ENCODE measurements around the gene DLGAP1.

DNA sequence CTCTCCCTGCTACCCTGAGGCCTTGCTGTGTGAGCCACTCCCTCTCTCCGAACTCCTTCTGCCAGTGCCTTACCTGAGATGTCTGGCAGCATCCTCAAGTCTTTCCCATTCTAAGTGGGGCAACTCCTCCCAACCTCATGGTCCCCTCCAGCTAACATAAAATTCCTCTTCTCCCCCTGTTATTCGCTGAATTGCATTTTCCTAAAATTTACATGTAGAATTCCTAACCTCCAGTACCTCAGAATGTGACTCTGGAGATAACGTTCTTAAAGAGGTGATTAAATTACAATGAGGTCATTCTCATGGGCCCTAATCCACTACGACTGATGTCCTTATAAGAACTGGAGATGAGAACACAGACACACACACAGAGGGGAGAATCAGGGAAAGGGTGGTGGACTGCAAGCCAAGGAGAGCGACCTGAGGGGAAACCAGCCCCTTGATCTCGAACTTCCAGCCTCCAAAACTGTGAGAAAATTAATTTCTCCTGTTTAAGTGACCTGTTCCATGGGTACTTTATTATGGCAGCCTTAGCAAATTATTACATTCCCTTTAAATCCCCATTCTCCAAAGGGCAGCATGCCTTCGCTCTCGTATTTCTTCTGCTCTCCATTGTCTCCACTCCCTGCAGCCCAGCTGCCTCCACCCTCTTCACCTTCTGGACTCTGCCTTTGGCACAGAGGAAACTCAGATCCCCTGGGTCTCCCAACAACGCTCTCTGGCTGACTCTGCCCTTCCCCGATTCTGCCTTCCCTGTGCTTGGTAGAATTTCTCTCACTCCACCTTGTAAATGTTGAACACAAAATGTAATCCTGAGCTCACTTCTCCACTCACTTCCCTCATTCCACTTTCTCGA is 934.6 kb downstream of the DLGAP1 start:
- TF ChIP-seq POLR2A (IDR thresholded peaks at IDR 0.05; ENCODE audit: insufficient read depth in 1 of 2, low read depth in 2 of 2, low read length in 2 of 2) (no peak), ZKSCAN5 (CRISPR knock-in tag; IDR thresholded peaks at IDR 0.05) (no peak), DPF2 (CRISPR knock-in tag; IDR thresholded peaks at IDR 0.05; ENCODE audit: borderline replicate concordance, low read depth) (no peak), NFIC (IDR thresholded peaks at IDR 0.05; ENCODE audit: low read length) (no peak), ZNF577 (CRISPR knock-in tag; IDR thresholded peaks at IDR 0.05; ENCODE audit: borderline replicate concordance, low read depth) (no peak)
- TF ChIP-seq, protein P1, sequence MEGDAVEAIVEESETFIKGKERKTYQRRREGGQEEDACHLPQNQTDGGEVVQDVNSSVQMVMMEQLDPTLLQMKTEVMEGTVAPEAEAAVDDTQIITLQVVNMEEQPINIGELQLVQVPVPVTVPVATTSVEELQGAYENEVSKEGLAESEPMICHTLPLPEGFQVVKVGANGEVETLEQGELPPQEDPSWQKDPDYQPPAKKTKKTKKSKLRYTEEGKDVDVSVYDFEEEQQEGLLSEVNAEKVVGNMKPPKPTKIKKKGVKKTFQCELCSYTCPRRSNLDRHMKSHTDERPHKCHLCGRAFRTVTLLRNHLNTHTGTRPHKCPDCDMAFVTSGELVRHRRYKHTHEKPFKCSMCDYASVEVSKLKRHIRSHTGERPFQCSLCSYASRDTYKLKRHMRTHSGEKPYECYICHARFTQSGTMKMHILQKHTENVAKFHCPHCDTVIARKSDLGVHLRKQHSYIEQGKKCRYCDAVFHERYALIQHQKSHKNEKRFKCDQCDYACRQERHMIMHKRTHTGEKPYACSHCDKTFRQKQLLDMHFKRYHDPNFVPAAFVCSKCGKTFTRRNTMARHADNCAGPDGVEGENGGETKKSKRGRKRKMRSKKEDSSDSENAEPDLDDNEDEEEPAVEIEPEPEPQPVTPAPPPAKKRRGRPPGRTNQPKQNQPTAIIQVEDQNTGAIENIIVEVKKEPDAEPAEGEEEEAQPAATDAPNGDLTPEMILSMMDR (CRISPR knock-in tag; IDR thresholded peaks at IDR 0.05), result no peak
- TF ChIP-seq, protein P2, sequence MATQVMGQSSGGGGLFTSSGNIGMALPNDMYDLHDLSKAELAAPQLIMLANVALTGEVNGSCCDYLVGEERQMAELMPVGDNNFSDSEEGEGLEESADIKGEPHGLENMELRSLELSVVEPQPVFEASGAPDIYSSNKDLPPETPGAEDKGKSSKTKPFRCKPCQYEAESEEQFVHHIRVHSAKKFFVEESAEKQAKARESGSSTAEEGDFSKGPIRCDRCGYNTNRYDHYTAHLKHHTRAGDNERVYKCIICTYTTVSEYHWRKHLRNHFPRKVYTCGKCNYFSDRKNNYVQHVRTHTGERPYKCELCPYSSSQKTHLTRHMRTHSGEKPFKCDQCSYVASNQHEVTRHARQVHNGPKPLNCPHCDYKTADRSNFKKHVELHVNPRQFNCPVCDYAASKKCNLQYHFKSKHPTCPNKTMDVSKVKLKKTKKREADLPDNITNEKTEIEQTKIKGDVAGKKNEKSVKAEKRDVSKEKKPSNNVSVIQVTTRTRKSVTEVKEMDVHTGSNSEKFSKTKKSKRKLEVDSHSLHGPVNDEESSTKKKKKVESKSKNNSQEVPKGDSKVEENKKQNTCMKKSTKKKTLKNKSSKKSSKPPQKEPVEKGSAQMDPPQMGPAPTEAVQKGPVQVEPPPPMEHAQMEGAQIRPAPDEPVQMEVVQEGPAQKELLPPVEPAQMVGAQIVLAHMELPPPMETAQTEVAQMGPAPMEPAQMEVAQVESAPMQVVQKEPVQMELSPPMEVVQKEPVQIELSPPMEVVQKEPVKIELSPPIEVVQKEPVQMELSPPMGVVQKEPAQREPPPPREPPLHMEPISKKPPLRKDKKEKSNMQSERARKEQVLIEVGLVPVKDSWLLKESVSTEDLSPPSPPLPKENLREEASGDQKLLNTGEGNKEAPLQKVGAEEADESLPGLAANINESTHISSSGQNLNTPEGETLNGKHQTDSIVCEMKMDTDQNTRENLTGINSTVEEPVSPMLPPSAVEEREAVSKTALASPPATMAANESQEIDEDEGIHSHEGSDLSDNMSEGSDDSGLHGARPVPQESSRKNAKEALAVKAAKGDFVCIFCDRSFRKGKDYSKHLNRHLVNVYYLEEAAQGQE (IDR thresholded peaks at IDR 0.05; ENCODE audit: borderline replicate concordance in 1 of 2, low read depth in 1 of 2, low read length in 2 of 2), result no peak

Measured in HepG2 (cell line).